CD4-positive, alpha-beta T cell treated with Interleukin-21 for 1 hour (primary cell): ENCODE measurements around the gene LRRC4C.

Experiments
- DNase-seq: peaks from one replicate; pipeline ENCODE4 v3.0.0-alpha.2; 2020

LRRC4C gene

DNA sequence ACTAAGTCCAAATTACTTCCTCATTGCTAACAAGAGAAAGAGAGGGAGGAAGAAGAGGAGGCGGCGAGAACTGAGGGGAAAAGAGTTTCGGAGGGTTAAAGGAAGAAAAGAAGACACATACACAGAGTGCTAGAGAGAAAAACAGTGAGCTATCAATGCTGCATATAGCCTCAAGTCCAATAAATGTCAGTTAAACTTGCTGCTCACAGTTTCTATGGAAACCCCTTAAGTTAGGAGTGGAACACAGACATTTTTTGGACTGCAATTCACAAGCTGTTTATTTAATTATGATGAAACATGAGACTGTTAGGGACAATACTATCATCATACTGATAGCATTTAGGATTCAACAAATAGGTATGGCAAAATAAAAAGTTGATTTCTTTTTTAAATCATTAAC, 1320.4 kb downstream of the LRRC4C start:
- no peak for DNase-seq

GRCh38 chr11:40134820-40135570, 1324.5 kb downstream of the LRRC4C start:
- no peak for DNase-seq

GRCh38 chr11:40133498-40133897, 1326.0 kb downstream of the LRRC4C start:
- DNase-seq: no peak

GRCh38 chr11:40132912-40133311, 1326.5 kb downstream of the LRRC4C start:
- no peak for DNase-seq

DNA sequence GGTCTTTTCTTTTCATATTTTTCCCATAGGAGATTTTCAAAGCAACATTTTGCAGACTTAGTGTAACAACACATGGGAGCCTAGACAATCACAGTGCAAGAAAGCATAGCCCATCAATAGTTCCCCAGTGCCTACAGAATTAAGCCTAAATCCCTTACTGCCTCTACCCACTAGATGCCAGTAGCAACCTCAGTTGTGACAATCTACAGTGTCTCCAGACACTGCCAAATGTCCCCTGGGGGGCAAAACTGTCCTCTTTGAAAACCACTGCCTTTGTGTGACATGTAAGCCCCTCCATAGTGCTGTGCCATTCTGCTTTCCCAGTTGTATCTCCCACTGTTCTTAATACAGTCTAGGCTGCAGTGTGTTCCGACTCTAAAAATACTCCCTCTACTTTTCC, 1329.0 kb downstream of the LRRC4C start:
- no peak for DNase-seq

GRCh38 chr11:40129266-40129665, 1330.2 kb downstream of the LRRC4C start:
- no peak for DNase-seq

DNA sequence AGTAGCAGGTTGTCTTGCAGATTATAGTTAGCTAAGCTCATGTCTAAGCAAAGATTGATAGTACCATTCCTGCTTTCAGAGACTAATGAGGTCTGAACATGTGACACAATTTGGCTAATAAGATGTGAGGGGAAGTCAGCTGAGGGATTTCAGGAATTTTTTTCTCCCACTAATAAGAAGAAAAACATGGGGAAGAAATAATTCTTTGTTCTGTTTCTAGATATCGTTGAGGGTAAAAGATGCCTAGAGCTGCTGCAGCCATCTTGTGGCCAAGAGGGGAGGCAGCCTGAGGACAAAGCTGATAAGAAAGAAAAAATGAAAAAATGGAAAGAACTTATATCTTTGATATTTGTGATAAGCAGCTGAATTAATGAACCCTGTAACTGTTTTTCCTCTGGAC, 1334.4 kb downstream of the LRRC4C start:
- no peak for DNase-seq

DNA sequence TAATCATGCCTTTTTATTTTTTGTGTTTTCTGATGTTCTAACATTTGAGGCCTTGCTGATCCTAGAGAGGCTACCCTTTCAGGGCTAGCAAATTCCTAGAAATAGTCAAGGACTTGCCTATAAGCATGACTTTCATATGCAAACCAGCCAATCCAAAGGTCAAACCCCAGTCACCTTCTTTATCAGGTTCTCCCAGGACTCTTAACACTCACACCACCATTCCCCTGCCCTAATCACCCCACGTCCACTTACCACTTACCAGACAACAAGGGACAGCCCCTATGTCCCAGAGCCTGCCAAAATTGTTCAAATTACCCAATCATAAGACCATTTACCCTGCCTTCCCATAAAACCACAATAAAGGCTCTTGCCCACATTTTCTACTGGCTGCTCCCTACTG, 1339.8 kb downstream of the LRRC4C start:
- no peak for DNase-seq

DNA sequence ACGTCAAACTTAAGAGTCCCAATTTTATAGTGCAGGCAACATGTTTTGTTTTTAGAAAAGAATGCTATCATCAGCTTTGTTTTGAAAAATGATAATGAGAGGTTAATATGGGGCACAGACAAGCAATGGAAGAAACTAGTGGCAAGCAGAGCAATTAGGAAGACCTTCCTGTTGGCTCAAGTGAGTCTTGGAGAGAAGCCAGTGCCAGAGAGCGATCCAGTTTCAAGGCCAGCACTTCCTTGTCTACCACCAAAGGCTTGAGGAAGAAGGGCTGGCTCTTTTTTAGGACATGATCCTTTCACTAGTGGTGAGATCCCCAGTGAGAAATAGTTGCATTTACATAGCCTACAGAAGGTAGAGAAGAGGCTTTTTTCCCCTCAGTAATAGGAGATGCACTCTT, 1340.7 kb downstream of the LRRC4C start:
- DNase-seq: no peak

GRCh38 chr11:40118026-40118425, 1341.4 kb downstream of the LRRC4C start:
- DNase-seq: no peak

DNA sequence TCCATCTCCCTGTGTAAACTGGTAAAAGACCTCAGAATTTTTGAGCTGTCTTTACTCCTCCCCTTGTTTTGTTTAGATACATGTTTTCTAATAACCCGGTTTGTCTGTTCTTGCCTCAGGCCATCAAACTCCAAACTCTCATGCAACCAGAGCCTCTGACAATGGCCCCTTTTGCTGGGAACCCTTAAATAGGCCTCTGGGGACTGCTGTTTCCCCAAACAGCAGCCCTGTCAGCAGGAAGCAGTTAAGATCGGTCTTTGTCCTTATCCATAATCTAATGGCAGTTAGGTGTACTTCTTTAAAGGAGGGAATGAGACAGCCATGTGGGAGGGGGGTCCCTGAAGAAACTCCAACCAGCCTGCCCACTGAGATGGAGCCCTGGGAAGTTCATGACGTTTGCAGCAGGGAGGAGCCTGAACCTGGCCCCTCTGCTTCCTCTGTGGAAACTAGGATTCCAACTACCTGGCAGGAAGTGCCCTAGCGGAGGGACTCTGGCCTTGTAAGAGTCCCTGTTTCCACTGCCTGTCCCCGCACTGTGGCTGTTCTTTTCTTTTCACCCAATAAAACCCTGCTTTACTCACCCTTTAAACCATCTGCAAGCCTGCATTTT, 1354.4 kb downstream of the LRRC4C start:
- no peak for DNase-seq

GRCh38 chr11:40100781-40101180, 1358.7 kb downstream of the LRRC4C start:
- no peak for DNase-seq

- no peak for DNase-seq
These were observed 1359.3 kb downstream of the LRRC4C start for GRCh38 chr11:40100162-40100553.

GRCh38 chr11:40099426-40100161, 1359.9 kb downstream of the LRRC4C start:
- no peak for DNase-seq

DNA sequence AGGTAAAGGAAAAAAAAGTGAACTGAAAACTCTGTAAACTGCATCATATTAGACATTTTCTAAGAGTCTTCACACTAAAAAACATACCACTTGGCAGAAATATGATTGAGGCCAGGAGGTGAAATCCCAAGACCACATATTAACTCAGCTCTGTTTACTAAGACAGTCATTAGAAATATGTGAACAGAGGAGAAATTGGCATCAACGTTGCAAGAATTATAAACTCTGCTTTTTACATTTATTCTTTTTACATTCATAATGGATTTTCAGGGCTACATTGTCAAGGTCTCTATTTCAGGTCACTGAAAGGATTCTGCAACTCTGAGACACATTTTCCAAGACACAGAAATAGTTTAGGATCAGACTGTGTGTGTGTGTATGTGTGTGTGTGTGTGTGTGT, 1364.0 kb downstream of the LRRC4C start:
- no peak for DNase-seq

- DNase-seq: no peak
These were observed 1364.5 kb downstream of the LRRC4C start for GRCh38 chr11:40094954-40095353.

DNA sequence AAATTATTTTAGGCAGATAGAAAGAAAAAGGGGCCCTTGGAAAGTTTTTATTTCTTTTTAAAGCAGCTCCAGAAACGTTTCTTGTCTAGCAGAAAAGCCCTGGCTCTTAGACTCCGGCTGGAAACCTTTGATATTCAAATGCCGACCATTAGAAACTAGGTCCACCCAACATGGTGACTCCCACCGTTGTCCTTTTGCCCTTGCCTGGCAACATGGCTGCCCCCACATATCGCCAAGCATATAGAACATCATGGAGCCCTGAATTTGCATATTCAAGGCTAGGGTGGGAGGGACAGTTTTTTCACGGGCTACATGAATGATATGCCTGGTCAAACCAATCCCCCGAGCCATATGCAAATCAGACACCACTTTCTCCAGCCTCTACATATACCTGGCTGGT, 1379.0 kb downstream of the LRRC4C start:
- no peak for DNase-seq
